ENCODE data around the gene ST8SIA6.

Gene ST8SIA6

DNA sequence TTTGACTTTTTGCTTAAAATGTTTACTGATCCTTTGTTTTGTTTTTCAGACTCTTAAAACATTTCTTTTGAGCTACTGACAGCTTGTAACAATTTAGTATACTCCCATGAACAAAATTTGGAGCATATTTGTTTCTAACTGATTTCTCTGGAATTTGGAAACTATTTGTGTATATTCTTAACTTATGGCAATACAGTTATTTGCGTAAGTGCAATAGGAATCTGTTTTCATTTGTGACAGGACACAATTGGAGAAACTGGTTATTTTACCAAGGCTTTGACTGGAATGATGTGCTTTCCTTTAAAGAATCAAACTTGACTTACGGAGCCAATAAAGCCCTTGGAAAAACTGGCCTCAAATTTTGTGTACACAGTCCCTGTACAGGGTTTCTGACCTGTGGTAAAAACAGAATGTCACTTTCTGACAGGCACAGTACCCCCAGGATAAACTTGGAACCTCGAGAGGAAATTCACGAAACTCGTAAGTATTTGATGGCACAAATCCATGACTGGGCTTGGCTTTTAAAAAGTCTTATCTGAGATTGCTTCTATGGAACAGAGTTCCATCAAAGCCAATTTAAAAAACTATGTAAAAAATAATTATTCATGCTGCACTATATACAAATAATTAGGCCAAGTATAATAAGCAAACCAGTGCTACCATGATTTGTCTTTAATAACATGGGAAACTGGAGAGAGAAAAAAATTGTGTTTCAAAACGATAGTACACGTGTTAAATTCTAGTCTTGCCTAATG lies 70.4 kb downstream of the ST8SIA6 start:
- DNase-seq = no peak

DNA sequence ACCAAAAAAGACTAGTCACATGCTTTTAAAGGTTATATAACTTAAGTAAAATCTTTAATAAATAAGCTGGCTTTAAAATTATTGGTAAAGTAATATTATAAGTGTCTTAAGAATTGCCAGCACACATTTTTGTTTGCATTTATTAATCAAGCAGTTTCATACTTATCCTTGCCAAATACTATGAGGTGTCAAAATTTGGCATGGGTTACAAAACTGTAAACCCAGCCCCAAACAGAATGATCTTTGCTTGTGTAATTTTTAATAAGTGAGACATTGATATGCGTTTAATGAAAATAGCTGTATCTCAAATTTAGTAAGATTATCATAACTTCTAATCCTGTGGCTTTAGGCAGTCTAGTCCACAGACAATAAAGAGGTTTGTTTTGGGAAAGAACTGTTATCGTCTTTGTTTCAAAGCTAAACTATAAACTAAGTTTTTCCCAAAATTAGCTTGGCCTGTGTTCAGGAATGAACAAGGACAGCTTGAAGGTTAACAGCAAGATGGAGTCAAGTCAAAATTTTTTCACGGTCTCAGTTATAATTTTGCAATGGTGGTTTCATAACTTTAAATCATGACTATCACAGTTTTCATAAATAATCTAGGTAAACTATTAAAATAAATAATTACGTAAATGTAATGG lies 72.8 kb downstream of the ST8SIA6 start:
- DNase-seq = no peak

DNA sequence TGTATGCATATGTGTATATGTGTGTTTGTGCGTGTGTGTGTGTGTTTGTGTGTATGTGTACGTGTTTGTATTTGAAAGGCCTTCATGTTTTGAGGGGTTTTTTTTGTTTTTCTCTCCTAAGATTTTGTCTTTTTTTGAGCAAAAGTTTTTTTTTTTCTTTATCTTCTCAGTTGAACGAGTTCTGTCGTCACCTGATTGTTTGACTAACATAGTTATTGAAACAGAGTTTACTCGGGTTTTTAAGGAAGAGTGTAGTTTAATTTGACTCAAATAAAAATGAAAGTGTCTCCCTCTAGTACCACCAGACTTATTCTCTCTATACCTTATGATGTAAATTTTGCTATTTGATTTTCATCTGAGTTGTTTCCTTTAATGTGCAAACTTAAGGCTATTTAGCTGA lies 73.5 kb downstream of the ST8SIA6 start:
- no peak for DNase-seq

DNA sequence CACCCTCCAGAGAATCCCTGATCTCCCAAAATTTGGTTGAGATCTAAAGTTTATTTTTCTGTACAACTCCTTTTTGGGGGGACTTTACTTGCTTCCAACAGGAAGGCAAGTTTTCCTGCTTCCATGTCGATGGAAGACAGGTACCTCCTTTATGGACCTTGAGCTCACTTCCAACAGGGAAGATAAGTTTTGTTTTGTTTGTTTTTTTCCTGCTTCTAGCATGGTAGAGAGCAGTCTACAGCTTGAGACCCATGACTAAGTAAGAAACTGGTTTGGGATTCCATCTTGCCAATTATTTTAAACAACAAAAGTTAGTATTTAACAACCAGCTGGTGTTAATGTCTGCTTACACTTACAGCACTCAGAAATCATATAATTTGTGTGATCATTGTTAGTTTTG lies 74.4 kb downstream of the ST8SIA6 start:
- DNase-seq = no peak

DNA sequence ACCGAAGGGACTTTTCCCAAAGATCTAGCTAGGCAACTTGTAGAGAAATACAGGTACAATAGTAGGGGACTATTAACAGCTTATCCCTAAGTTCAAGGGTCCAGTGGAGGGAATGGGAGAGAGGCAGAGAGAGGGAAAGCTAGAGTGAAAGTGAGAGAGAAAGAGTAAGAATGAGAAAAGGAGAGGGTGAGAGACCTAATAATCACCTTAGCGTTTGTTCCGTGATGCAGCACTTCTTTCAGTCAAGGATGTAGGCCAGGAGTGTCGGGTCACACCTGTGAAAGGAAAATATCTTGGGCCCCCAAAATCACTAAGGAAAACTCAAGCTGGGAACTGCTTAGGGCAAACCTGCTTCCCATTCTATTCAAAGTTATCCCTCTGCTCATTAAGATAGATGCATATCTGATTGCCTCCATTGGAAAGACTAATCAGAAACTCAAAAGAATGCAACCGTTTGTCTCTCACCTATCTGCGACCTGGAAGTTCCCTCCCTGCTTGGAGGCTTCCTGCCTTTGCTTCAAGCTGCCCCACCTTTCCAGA lies 75.2 kb downstream of the ST8SIA6 start:
- no peak for DNase-seq

DNA sequence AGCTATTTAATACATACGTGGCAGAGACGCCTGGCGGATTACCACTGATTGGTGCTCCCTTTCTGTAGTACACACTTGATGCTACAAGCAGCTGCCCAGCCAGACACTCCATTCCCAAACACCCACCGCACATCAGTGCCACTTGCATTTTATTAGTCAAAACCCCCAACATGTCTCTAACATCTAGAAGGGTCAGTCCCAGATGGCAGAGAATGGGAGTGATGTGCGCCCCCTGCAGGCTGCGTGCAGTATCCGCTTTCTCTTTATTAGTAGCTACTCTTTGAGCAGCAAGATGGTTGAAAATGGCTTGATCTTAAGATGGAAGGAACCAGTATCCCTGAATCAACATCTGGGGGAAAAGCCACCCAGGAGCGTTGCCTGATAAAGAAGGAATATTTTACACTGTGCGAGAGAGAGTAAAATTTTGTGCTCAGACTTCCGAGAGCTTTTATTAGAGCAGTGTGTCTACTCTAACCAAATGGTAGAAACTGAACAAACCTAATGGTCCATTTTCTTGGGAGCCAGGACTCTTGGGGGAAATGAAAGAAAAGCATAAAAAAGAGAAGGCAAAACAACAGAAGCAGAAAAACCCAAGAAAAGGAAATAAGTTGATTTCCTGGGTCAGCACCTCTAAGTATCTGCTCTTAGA lies 78.3 kb downstream of the ST8SIA6 start:
- DNase-seq = no peak

DNA sequence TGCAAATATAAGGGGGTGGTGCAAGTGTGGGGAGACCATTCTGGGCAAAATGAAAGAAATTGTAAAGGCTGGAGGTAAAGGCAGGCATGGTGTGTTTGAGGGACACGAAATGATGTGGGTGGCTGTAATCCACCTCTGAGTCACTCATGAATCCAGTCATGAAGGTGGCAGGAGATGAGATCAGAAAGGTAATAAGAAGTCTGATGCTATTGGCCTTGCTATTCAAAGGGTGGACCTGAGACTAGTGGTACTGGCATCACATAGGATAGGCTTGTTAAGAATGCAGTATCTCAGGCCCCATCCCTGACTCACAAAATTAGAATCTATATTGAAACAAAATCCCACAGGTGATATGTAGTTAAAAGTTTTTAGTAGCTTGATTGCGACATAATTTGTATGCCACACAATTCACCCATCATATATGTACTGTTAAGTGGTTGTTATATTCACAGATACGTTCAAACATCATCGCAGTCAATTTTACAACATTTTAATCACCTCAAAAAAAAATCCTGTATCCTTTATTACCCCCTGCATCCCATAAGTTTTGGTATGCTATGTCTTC lies 85.6 kb downstream of the ST8SIA6 start:
- no peak for DNase-seq

DNA sequence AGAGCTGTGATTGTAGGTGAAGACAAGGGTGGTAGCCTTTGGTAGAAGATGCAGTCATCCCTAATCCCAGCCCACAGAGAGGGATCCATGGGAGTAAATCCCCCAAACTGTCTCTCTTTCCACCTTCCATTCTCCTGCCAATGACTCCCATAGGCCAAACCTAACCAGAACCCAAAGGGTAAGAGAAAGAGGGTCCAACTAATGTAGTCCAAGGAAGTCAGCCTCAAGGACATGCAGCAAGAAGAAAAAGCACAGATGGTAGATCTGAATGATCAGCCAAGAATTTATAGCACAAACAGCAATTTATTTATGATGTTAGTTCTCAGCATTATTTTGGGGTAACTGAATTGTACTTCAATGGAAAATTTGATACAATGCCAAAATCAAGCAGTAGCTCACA lies 87.7 kb downstream of the ST8SIA6 start:
- no peak for DNase-seq

DNA sequence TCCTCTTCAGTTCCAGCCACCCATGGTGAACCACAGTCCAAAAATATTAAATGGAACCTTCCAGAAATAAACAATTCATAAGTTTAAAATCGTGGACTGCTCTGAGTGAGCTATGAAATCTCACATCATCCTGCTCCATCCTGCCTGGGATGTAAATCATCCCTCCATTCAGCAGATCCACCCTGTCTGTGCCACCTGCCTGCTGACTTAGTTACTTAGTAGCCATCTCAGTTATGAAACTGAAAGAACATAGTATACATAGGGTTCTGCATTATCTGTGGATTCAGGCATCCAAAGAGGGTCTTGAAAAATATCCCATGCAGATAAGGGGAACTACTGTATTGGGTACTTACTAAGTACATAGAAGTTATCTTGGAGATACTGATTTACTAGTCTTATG lies 89.0 kb downstream of the ST8SIA6 start:
- no peak for DNase-seq

DNA sequence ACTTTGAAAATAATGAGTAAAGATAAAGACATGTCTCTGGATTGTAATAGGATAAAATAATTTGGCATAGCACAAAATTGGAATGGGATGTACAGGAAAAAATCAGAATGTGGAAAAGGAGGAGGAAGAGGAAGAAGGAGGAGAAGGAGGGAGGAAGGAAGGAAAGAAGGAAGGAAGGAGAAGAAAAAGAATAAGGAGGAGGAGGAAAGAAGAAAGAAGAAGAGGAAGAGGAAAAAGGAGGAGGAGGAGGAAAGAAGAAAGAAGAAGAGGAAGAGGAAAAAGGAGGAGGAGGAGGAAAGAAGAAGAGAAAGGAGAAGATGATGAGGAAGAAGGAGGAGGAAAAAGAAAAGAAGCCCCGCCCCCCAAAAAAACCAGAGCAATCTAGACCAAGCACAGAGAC lies 95.9 kb downstream of the ST8SIA6 start:
- no peak for DNase-seq

DNA sequence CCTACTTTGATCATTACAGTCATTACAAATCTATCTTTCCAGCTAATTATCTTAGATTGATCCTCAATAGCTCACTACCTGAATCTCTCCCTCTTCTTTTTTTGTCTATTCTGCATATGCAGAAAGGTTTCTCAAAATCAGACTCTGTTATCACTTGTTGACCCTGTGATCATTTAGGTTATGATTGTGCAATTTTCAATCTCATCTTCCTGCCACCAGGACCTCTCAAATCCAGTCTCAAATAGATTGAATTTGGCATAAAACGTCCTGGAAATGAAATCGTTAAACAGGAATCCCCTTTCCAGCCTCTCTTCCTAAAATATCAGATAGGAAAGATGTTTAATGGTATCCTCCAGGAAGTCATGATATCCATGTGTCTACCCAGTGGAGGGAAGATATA lies 96.6 kb downstream of the ST8SIA6 start:
- DNase-seq = no peak

DNA sequence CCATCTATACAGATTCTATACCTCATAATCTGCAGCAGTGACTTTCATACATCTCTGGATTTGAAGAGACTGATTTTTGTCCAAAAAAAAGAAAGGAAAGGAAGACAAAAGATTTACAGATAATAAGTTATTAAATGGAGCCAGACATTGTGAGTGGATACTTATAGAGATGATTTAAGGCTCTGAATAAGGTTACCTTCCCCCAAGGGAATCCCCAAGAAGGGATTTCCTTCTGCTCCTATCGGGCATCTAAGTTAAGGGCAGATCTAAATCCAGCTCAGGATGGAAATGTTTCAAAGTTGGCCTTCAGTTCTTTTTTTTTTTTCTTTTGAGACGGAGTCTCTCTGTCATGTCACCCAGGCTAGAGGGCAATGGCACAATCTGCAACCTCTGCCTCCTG lies 97.6 kb downstream of the ST8SIA6 start:
- DNase-seq = no peak

DNA sequence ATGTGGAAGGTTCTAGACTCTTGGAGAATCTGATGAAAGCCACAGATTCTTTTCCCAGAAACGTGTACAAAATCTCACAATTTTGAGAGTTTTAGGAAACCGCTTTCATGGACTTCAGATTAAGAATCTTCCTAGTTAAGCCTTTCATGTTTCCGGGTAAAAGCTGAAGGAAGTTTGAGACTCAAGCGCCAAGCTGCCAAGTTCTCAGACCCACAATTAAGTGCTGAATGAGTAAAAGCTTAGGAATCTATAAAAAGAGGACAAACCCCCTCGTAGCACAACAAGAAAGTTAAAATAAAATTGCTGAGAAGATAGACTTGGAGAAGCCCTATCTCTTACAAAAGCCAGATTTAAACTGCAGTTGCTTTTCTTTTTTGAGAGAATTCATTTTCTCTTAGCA lies 99.6 kb downstream of the ST8SIA6 start:
- no peak for DNase-seq

DNA sequence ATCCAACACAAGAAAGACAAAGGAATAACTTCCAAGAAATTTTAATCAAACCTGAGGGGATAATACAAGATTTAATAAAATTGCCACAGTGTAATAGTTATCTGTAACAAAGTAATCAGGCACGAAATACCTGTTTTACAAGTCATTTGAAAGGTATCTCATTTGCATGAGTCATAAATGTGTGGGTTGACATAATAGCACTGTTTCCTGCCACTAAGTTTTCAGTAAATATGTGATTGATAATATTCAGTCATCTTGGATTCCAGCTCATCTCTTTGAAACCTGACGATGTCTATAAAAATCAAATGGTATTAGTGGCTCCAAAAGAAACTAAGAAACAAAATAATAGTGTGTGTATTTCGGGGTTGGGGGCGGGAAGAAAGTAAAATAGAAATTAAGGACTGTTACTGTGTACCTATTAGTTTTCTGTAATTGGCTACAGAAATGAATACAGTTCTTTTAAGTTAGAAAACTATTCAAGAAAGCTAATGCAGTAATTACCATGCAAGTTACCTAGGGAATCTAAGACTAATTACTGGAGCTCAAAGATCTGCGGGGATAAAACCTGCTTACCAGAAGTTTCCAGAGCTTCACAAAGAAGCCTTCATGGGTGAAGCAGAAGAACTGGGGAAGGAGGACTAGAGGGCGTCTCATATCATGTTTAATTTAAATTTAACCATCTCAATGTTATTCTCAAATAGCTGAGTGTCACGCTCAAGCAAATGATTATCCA lies 100.7 kb downstream of the ST8SIA6 start:
- no peak for DNase-seq

DNA sequence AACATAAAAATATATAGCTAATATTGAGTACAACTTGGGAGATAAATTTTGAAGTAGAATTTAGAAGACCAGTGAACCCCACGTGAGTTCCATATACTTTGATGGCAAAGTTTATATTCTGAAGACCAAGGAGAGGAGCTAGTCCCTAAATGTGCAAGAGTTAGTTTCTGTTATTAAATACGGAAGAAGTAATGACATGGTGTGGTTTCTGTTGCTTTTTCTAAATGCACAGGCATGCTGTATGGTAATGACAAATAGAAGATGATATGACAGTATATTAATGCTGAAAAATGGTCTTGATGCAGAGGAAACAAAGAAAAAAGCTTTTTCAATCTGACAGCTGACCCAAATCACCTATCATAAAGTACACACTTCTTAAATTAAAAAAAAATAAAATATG lies 101.8 kb downstream of the ST8SIA6 start:
- no peak for DNase-seq

DNA sequence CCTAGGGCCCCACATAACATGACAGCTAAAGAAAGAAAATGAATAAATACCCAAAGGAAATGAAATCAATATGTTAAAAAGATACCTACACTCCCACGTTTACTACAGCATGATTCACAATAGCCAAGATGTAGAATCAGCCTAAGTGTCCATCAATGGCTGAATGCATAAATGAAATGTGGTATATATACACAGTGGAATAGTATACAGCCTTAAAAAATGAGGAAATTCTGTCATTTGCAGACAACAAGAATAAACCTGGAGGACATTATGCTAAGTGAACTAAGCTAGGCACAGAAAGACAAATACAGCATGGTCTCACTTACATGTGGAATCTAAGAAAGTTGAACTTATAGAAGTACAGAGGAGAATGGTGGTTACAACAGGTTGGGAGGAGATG lies 102.9 kb downstream of the ST8SIA6 start:
- DNase-seq = no peak

DNA sequence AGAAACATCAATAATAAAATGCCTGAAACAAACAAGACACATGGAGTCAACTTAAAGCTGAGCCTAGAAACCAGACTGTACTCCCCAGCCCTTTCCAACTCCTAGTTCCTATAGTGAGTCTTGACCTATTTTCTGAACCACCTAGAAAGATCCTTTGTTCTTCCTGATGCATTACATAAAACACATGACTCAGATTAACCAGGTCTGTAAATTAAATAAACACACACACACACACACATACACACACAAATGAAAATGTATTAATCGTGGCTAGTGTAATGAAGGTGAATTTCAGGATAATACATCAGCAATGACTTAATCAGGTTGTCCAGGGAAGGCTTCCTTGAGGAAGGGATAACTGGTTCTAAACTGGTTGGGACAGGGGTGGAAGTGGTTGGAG lies 104.7 kb downstream of the ST8SIA6 start:
- no peak for DNase-seq

DNA sequence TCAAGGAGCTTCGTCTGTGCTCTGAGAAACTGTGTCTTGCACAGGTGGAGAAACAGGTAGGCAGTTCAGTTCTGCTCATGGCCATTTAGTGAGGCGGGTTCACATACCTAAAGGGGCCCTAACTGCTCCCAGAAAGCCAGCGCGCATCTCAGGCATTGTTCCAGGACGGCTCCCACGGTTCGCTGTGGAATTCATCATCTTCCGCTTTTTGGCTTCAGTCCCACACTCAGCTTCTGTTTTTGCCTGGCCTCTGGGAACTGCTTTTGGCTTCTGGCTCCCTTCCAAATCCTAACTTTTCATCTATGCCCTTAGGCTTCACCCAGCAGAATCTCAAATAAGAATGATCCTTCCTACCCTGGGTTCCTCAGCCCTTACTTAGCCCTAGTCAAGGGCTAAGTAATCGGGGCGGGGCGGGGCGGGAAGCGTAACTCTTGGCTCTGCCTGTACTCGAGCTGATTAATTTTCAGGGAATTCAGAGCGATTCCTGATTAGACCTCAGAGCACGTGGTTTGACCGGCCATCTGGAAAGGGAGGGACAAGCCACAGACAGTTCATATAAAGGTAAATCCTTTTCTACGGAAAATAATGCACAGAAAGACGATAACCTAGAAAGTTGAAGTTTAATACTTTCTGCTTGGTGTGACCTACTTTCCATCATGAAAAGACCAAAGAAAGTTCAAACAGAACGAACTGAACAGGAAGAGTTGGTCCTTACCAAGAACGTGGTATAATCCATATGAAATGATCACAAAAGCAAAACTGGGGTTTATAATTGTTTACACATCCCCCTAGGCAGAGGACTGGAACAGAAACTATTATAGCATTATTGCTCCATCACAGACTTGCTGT lies 105.7 kb downstream of the ST8SIA6 start:
- DNase-seq = no peak

DNA sequence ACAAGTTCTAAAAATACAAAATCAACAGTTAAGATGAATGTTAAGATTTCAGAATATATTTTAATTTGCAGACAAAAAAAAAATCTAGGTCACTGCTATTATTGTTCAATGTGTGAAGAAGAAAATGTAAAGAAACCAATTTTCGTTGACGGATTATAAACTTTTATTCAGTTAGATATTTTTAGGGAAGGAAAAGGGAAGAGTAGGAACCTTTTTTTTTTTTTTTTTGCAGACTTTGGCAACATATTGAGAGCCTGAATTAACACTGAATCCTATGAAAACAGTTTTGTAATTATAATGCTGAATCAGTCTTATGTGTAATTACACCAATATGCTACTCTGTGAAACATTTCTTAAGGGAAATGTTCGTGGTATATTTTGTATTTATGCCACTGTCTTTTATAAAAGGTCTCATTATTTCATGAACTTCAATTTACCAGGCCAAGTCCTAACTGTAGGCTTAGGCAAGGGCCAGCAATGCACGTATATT lies 106.3 kb downstream of the ST8SIA6 start:
- DNase-seq = no peak

DNA sequence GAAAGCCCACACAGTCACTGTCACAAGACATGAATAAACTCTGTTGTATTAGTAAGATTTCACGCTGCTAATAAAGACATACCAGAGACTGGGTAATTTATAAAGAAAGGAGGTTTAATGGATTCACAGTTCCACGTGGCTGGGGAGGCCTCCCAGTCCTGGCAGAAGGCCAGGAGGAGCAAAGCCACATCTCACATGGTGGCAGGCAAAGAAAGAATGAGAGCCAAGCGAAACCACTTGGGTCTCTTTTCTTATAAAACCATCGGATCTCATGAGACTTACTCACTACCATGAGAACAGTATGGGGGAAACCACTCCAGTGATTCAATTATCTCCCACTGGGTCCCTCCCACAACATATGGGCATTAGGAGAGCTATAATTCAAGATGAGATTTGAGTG lies 110.2 kb downstream of the ST8SIA6 start:
- no peak for DNase-seq

DNA sequence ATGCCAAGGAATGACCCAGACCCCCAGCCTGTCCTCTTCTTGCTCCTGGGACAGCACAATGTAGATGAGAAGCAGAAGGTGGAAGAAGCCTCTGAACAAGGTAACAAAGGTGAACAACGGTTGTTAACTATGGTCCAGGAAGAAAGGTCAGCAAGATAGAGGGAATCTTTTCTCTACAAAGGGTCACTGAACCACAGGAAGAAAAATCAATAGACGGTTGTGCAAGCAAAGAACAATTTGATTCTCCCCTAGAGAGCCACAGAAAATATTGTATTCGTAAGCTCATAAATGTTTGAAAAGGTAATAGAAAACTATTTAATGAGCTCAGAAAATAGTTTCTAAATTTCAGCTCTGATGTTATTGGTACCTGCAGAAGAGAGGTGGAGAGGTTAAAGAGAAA lies 111.3 kb downstream of the ST8SIA6 start:
- DNase-seq = no peak
